ENCODE data around the gene PLK1.
A peak's percentile ranks its signal among the peaks of the same experiment; 100 is the strongest.

The PLK1 gene

GRCh38 chr16:23679274-23679985 is 741 bp downstream of the PLK1 start:
- DNase-seq (ENCODE audit: low read depth) = no peak
- peak overlapping the region; percentile 75 for H3K4me3 ChIP-seq (ENCODE audit: control insufficient read depth, low read depth, low read length)
- TF ChIP-seq CTCF (IDR thresholded peaks at IDR 0.05; ENCODE audit: control insufficient read depth, insufficient read depth, low read depth, low read length, missing control alignments) = no peak

DNA sequence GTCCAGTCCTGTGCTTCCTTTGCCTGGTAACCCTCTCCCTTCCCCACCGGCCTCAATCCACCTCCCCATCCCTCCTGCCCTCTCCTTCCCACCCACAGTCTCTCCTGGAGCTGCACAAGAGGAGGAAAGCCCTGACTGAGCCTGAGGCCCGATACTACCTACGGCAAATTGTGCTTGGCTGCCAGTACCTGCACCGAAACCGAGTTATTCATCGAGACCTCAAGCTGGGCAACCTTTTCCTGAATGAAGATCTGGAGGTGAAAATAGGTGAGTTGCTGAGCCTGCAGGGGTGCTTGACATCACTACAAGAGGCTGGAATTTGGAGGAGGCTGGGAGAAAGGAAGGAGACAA is 1.3 kb downstream of the PLK1 start:
- DNase-seq (ENCODE audit: low read depth) = no peak
- H3K4me3 ChIP-seq (ENCODE audit: control insufficient read depth, low read depth, low read length) = peak overlapping the region; percentile 75
- TF ChIP-seq CTCF (IDR thresholded peaks at IDR 0.05; ENCODE audit: control insufficient read depth, insufficient read depth, low read depth, low read length, missing control alignments) = no peak

DNA sequence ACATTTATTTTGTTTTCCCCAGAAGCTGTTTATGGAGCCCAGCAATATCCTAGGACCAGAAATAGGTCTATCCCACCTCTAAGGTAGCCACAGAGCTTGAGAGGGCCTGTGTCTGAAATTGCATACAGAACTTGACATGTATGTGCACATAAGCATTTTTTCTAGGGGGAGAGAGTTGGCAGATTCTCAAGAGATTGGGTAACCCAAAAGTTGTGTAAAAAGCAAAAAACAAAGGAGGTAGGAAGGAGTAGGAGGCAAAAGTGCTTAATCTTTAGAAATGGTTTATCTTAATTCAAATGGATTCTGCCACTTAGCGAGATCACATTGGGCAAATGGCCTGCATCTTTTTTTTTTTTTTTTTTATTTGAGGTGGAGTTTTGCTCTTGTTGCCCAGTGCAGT is 3.5 kb downstream of the PLK1 start:
- TF ChIP-seq CTCF (IDR thresholded peaks at IDR 0.05; ENCODE audit: control insufficient read depth, insufficient read depth, low read depth, low read length, missing control alignments) = no peak
- H3K4me3 ChIP-seq (ENCODE audit: control insufficient read depth, low read depth, low read length) = no peak overlapping the region
- DNase-seq (ENCODE audit: low read depth) = no peak

DNA sequence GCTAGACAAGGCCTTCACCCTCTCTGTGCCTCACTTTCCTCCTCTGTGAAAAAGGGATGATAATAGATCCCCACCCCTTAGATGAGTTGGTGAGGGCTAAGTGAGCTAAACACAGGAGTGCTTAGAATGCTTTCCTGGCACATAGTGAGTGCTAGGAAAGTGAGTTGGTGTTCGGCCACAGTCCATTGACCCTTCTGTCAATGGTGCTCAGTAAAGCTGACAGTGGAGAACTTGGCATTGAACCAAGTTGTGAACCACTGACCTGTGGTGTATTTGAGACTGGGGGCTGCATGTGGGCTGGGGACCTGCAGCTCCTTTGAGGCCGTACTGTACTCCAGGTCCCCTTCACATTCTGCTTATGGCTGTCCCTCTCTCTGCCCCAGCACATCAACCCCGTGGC is 4.8 kb downstream of the PLK1 start:
- no peak for DNase-seq (ENCODE audit: low read depth)
- TF ChIP-seq CTCF (IDR thresholded peaks at IDR 0.05; ENCODE audit: control insufficient read depth, insufficient read depth, low read depth, low read length, missing control alignments) = no peak

GRCh38 chr16:23687034-23687808 is 8.5 kb downstream of the PLK1 start:
- TF ChIP-seq CTCF (IDR thresholded peaks at IDR 0.05; ENCODE audit: control insufficient read depth, insufficient read depth, low read depth, low read length, missing control alignments) = no peak
- DNase-seq (ENCODE audit: low read depth) = no peak

More for the DNA sequence above, 4.8 kb downstream of the PLK1 start:
- H3K4me3 ChIP-seq (ENCODE audit: control insufficient read depth, low read depth, low read length) = no peak overlapping the region

DNA sequence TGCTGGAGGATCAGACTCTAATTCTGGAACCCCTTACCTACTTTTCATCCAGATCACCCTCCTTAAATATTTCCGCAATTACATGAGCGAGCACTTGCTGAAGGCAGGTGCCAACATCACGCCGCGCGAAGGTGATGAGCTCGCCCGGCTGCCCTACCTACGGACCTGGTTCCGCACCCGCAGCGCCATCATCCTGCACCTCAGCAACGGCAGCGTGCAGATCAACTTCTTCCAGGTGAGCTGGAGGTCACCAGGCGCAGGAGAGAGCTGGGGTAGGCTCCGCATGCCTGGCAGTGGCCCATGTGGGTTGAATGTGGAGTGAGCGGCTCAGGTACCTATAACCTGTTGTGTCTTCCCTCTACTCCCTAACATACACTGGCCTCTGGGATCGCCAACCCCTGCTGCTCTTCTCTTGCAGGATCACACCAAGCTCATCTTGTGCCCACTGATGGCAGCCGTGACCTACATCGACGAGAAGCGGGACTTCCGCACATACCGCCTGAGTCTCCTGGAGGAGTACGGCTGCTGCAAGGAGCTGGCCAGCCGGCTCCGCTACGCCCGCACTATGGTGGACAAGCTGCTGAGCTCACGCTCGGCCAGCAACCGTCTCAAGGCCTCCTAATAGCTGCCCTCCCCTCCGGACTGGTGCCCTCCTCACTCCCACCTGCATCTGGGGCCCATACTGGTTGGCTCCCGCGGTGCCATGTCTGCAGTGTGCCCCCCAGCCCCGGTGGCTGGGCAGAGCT is 10.9 kb downstream of the PLK1 start:
- no peak for TF ChIP-seq CTCF (IDR thresholded peaks at IDR 0.05; ENCODE audit: control insufficient read depth, insufficient read depth, low read depth, low read length, missing control alignments)

More at GRCh38 chr16:23687034-23687808, 8.5 kb downstream of the PLK1 start:
- H3K4me3 ChIP-seq (ENCODE audit: control insufficient read depth, low read depth, low read length) = no peak overlapping the region

More for the DNA sequence above, 10.9 kb downstream of the PLK1 start:
- no peak overlapping the region for H3K4me3 ChIP-seq (ENCODE audit: control insufficient read depth, low read depth, low read length)
- no peak for DNase-seq (ENCODE audit: low read depth)

Data from AG09309 (cell line).